HG02623 (cell line): ENCODE measurements around the gene SLA2.
"Not testable (repeated sequence)": the region's sequence is repeated elsewhere in the genome, so short reads cannot be mapped to it uniquely, and the experiment has no call there.

Experiments used
- ATAC-seq: cut with Tn5 transposase; IDR thresholded peaks from one replicate; pipeline ENCODE4 v1.9.1; 2021; ENCODE audit warnings: moderate library complexity; ENCODE audit not compliant: unreplicated experiment

Gene SLA2

DNA sequence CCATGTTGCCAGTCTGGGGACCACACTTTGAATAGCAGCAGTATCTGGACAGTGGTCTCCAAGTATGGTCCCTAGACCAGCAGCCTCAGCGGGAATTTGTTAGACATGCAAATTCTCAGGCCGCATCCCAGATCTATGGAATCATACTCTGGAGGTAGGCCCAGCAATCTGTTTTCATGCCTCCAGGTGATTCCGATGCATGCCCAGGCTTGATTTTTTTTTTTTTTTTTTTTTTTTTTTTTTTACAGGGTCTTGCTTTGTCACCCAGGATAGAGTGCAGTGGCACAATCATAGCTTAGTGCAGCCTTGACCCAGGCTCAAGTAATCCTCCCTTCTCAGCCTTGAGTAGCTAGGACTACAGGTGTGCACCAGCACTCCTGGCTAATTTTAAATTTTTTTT lies 682 bp upstream of the SLA2 start:
- ATAC-seq = no peak

DNA sequence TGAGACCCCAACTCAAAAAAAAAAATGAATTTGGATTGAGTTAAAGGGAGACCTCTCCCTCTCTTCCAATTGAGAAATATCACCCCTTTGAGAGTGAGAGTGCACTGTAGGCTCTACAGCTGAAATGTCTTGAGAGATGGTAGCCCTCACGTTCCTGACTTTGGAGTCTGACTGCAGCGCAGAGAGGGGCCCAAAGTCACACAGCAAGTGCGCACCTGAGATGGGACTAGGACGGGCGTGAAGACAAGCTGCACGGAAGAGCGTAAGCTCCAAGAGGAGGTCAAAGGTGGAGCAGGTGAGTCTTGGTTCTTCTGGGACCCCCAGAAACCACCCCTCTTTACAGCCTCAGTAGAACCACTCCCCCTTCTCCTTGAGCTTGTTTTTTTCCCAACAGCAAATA lies 643 bp downstream of the SLA2 start:
- ATAC-seq = no peak

DNA sequence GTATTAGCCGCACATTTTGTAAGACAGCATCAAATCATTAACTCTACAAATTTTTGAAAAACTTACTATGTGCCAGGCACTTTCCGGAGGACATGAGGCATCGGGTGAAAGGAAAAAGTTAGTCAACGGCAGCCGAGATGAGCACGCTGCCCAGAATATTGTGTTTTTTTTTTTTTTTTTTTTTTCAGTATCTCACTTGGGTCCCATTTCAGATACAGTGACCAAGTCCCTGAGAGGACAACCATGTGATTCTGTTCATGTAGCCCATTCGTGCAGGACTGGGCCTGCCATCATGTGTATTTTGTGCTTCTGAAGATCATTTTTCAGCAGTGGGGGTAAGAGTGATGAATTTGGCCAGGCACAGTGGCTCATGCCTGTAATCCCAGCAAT lies 1.3 kb downstream of the SLA2 start:
- no peak for ATAC-seq

DNA sequence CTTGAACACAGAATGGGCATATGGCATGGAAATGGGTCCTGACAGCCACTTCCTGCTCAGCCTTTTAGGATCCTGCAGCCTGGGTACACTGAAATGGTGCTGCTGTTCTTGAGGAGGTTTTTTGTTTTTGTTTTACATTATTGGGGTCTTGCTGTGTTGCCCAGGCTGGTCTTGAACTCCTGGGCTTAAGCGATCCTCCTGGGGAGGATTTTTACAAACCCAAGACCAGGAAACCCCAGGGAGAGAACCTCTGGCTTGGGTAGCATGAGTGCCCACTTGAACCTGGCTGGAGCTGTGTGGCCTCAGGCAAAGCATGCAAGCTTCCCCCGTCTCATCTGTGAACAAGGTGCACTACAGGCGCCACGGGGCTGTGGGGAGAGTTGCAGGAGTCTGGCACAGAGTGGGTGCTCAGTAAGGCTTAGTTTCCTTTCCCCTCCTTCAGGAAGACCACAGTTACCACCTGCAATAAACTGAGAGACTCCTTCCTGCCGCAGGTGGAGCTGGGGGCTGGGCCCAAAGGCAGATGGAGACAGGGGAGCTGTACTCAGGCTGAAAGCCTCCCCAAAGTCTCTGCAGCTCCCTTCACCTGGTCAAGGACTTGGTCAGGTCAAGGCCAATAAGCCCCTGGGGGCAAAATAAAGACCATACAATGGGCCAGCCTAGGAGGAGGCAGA lies 1.8 kb downstream of the SLA2 start:
- no peak for ATAC-seq

DNA sequence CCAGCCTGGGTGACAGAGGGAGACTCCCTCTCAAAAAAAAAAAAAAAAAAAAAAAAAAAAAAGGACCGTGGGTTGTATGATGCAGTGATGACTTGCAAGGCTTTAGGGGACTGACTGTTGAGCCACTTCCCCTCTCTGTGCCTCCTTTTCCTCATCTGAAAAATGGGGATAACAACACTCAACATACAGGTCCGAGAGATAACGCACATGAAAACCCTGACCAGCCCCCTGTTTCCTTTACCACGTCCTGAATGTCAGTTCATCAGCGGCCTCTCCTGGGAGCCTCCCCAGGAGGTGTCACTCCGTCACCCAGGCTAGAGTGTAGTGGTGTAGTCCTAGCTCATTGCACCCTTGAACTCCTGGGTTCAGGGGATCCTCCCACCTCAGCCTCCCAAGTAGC lies 3.9 kb downstream of the SLA2 start:
- no peak for ATAC-seq

DNA sequence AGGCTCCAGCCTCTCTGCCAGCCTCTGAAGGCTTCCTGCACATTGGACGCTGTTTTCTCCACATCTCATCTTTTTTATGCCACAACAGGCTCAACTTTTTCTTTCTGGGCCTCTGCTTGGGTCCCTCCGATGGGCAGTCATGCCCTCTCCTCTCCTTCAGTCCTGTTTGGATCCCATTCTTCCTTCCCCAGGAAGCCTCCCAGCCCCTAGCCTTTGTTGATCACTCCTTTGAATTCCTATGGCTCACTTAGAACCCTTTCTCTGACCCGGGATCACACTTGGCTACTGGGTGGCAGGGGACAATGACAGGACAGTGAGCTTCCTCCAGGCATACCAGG lies 4.5 kb downstream of the SLA2 start:
- ATAC-seq = no peak

DNA sequence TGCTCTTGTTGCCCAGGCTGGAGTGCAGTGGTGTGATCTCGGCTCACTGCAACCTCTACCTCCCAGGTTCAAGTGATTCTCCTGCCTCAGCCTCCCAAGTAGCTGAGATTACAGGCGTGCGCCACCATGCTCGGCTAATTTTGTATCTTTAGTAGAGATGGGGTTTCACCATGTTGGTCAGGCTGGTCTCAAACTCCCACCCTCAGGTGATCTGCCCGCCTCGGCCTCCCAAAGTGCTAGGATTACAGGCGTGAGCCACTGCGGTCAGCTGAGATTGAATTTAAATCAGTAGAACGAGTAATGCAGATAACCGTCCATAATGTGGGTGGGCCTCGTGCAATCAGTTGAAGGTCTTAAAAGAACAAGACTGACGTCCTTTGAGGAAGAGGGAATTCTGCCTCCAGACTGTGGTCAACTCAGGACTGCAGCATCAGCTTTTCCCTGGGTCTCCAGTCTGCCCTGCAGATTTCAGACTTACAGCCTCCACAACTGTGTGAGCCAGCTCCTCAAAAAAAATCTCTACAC lies 7.1 kb downstream of the SLA2 start:
- not testable (repeated sequence) for ATAC-seq

DNA sequence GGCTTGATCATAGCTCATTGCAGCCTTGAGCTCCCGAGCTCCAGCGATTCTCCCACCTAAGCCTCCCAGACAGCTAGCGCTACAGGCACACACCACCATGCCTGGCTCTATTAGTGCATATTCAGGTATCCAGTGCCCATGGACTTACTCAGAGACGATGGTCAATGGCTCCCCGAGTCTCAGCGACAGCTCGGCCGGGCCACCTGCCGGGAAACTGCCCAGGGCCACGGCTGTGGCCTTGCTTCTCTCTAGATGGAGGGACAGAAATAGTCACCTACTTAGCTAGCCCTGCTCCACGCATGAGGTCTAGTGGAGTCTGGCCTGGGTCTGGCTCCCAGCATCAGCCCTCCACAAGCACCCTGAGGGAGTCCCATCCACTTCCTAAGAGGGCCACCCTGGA lies 11.7 kb downstream of the SLA2 start:
- ATAC-seq = no peak

DNA sequence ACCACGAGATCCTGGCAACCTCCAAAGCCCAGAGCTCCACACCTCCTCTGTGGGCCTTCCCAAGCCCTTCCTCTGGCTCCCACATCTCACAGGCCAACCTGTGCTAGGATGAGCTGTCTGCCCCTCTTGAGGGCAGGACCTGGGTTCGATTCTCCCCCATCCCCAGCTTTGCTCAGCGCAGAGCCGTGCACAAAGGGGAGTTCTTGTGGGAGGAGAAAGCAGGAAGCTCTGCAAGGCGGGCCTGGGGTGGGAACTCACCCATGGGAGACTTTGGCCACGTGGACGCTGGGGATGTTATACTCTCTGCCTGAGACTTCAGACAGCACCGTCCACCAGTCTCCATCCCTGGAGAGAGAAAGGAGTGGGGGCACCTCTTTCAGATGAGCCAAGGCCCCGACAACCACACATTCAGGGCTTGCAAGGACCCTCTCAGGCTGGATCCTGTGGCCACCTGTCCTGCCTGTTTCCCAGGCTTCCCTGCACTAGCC lies 12.7 kb downstream of the SLA2 start:
- no peak for ATAC-seq

DNA sequence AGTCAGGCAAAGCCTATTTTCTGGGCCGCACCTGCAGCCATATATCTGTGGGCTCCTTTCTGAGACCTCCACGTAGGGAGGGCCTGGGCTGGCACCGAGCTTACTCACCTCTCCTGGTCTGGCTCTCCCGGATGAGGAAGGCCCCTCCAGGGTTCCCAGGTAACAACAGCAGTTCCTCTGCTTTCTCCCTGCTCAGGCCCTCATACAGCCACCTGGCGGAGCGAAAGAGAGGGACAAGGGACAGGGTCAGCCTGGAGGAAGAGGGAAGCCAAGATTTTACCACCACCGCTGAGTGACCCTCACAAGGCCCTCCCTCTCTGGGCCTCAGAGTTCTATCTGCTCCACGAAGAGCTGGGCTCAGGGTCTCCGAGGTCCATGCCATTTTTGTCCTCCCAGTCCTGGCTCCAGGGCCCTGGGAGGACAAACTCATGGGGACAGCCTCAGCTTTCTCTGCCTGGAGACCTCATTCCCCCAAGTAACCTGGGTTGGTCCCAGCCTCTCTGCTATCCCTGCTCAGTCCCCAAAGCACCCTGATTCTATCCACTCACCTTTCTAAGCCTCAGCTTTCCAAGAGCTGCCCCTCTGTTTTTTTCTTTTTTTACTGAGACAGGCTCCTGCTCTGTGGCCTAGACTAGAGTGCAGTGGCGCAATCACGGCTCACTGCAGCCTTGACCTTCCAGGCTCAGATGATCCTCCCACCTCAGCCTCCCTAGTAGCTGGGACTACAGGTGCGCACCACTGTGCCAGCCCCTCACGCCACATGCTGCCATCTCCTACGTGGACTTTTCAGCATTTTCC lies 13.3 kb downstream of the SLA2 start:
- no peak for ATAC-seq

DNA sequence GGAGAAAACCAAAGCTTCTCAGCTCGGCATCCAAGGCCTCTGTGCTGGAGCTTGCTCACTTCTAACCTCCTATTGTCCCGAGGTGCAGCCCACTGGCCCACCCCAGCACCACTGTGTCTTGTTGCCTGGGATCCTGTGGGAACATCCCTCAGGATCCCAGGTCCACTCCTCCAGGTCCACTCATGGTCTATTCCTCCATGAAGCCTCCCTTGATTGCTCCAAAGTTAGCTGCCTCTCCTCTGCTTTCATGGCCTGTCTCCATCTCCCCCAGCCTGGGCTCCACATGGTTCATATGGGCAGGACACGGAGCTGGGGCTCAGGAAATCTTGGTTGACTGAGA lies 13.9 kb downstream of the SLA2 start:
- no peak for ATAC-seq

DNA sequence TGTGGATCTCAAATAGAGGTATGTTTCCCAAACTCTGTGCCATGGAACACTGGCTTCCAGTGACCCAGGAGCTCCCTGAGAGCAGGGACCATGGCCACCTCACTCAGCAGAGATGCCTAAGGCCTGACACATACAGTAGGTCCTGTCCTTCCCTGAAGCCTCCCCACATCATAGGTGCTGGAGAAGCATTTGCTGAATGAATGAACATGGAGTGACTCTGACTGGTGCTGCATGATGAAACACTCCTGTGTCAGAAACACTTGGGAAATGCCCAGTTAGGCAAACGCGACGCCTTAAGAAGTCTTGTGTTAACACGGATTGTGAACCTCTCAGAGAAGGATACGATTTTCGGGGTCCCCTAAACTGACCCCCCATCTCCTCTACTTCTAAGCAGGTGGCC lies 14.3 kb downstream of the SLA2 start:
- no peak for ATAC-seq

DNA sequence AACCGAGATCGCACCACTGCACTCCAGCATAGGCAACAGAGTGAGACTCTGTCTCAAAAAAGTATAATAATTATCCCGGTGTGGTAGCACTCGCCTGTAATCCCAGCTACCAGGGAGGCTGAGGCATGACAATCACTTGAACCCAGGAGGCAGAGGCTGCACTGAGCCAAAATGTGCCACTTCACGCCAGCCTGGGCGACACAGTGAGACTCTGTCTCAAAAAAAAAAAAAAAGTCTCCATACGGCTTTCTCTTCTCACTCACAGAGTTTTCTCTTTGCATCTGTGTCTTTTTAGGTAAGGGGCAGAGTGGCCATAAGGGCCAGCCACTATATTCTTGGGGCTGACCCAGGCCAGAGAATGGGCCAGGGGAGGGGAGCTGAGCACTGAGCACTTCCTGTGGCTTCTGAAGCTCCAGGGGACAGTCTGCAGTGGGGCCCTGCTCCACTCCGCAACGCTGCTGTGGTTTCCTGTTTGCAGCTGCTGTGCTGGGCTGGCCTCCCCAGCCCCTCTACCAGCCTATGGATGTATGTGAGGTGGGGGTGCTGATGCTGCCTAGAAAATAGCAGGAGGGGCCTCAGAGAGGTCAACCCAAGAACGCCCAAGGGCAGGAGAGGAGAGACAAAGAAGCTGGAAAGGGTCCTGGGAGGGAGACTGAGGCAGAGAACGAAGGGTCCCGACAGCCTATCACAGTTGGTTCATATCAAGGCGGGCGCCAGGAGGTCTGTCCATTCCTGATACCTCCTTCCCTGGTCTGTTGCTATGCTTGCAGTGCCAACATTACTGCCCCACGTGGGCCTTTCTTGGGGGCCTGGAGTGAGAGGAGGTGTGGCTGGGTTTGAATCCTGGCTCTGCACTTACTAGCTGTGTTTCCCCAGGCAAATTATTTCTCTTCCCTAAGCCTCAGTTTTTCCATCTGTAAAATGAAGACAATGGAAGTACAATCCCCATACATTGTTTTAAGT lies 16.0 kb downstream of the SLA2 start:
- ATAC-seq = no peak

DNA sequence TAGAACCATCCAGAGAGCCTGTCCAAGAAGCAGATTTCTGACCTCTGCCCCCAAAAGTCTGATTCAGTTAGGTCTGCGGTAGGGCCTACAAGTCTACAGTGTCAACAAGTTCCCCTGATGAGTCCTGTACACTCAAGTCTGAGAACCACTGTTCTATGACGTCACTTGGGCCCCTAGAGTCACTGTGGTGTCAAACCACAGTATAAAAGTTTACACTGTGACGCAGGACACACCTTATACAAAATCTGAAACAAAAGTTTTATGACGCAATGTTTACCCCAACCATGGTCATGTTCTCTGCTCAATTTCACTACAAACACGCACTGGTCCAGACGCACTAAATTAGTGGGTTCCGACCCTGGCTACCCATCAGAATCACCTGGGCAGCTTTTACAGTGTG lies 17.9 kb downstream of the SLA2 start:
- no peak for ATAC-seq

DNA sequence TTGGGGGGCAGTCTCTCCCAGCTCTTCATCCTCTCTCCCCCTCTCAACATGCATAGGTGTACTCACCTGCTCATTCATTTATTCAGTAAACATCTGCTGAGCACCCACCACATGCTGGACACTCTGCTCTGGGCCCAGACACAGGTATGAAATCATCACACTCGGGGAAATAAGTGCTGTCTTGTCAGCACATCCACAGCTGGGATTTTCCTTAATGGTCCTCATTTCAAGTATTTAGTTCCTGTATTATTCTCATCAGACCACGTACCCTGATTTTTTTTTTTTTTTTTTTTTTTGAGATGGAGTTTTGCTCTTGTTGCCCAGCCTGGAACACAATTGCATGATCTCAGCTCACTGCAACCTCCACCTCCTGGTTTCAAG lies 21.1 kb downstream of the SLA2 start:
- no peak for ATAC-seq

DNA sequence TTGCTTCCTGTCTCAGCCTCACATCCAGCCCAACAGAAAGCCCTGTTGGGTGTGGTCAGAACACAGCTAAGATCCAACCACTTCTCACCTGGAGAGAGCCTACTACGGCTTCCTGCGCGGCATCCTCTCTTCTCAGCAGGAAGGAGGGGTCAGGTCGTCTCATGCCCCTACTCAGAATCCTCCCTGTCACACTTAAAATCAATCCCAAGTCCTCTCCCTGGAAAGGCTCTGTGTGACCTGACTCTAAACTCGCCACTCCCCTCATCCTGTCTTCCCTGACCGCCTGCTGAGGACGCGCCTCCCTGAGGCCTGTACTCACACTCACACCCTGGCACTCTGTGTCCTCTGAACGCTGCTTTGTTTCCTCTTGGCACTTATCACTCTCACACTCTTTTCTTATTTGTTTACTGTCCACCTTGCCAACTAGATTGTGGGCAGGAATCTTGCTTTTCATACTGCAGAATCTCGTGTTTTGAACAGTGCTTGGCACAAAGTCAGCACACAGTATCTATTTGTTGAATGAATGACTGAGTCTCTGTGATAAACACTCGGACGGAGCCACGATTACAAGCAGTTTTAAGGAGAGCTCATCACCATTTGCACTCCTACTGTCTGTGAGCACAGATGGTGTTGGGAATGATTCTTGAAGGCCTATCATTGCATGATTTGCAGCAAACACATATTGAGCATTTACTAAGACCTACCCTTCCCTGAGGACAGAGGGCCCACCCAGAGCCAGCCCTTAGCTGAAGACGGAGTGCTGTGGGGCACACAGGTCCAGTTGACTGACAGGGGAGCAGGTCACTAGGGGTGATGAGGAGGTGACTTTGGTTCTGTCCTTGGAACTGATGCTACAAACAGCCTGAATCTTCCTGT lies 21.7 kb downstream of the SLA2 start:
- no peak for ATAC-seq

DNA sequence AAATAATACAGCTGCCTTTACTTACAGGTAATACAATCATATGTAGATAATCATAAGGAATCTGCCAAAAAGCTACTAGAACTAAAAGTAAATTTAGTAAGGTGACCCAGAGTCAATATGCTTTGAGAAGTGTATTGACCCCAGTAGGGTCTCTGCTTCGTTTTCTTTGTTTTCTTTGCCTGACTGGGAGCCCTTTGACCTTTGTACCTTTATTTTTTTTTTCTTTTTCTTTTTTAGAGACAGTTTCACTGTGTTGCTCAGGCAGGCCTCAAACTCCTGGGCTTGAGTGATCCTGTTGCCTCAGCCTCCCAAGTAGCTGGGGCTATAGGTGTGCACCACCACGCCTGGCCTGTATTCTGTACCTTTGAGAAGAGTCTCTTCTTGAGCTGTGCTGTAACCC lies 22.6 kb downstream of the SLA2 start:
- ATAC-seq = no peak

DNA sequence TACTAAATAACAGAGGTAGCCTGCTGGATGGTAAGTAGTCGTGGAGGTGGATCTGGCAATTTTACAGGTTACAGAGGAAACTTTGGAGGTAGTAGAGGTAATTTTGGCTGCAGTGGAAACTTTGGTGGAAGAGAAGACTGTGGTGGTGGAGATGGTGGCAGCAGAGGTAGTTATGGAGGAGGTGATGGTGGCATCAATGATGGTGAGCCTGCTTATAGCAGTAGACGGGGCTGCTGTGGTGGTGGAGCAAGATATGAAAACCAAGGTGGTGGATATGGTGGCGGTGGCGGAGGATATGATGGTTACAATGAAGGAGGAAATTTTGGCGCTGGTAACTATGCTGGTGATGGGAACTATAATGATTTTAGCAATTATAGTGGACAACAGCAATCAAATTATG lies 25.1 kb downstream of the SLA2 start:
- no peak for ATAC-seq

DNA sequence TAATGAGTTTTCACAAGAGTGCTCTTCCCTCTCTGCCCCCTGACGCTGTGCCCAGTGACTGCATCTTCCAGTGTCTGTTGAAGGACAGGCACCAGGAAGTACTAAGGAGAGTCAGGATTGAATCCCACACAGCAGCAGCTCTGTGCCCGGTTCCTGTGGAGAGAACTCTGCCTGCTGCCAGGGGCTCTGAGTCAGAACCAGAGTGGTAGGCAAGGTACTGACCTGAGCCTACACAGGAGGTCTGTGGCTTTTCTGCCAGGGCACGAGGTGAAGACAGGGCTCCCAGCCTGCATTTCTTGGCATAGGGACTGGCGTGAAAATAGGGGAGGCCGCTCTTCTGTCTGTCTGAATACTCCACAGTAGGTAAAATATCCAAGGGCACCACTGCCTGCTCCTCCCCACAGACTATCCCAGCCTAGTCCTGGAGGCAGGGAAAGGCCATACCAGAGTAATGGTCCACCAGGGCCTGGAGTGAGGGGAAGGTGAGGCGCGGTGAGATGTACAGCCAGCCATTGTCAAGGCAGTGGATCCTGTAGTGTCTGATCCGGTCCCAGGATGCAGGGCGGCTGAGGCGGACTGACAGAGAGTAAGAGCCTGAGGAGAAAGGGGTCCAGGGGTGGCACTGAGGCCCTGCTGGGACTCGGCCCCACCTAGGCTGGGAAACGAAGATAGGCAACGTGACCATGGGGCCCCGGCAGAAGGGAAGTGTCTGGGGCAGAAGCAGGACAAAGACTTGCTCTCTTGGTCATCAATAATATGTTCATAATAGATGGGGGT lies 31.0 kb downstream of the SLA2 start:
- no peak for ATAC-seq

DNA sequence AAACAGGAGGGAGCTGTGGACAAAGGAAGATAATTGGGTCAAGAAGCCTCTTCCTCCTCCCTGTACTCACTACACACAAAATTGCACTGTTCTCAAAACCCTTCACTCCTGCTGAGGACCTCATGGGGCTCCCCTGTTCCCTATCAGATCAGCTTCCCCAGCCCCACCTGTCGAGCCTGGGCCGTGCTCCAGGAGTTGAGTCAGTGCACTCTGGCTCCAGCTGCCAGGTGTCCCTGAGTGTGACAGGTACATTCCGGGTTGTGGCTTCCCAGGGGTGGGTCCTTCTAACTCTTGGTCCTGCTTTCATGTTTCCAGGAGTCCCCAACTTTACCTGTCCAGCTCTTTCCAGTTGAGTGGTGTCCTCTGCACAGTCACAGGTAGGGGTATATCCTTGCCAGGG lies 32.0 kb downstream of the SLA2 start:
- no peak for ATAC-seq
